ENCODE measurements around the gene NXF1.

NXF1 gene

GRCh38 chr11:62817129-62817528 is 11.9 kb upstream of the NXF1 start:
- in situ Hi-C loops (cut with HindIII; ENCODE audit: low pct_ligation_motif_present, low sequenced_read_pairs) = no loop called here
- TF ChIP-seq CTCF (IDR thresholded peaks at IDR 0.05; ENCODE audit: low read depth, low read length, missing control alignments) = no peak
- DNase-seq = no peak
- H3K27ac ChIP-seq = no peak overlapping the region
- no peak overlapping the region for H3K4me3 ChIP-seq (ENCODE audit: low read depth, low read length)
- H3K36me3 ChIP-seq (replicated peaks) = peaks cover 39% of the 10 kb centered on the region
- no peaks in the 10 kb centered on the region for H3K27me3 ChIP-seq (replicated peaks)

GRCh38 chr11:62816557-62816956 is 11.3 kb upstream of the NXF1 start:
- TF ChIP-seq CTCF (IDR thresholded peaks at IDR 0.05; ENCODE audit: low read depth, low read length, missing control alignments) = no peak
- no peaks in the 10 kb centered on the region for H3K27me3 ChIP-seq (replicated peaks)
- no peak overlapping the region for H3K27ac ChIP-seq
- DNase-seq = no peak
- no peak overlapping the region for H3K4me3 ChIP-seq (ENCODE audit: low read depth, low read length)
- in situ Hi-C loops (cut with HindIII; ENCODE audit: low pct_ligation_motif_present, low sequenced_read_pairs) = no loop called here
- H3K36me3 ChIP-seq (replicated peaks) = peaks cover 33% of the 10 kb centered on the region

GRCh38 chr11:62811659-62812058 is 6.4 kb upstream of the NXF1 start:
- Histone ChIP-seq H3K27ac (no peak overlapping the region), H3K36me3 (replicated peaks) (peaks cover 13% of the 10 kb centered on the region), H3K4me3 (ENCODE audit: low read depth, low read length) (no peak overlapping the region), H3K27me3 (replicated peaks) (no peaks in the 10 kb centered on the region)
- TF ChIP-seq CTCF (IDR thresholded peaks at IDR 0.05; ENCODE audit: low read depth, low read length, missing control alignments) = no peak
- in situ Hi-C loops (cut with HindIII; ENCODE audit: low pct_ligation_motif_present, low sequenced_read_pairs) = no loop called here
- no peak for DNase-seq

GRCh38 chr11:62810748-62811147 is 5.5 kb upstream of the NXF1 start:
- no peaks in the 10 kb centered on the region for H3K27me3 ChIP-seq (replicated peaks)
- H3K36me3 ChIP-seq (replicated peaks) = peaks cover 12% of the 10 kb centered on the region
- no peak for DNase-seq
- H3K27ac ChIP-seq = no peak overlapping the region
- in situ Hi-C loops (cut with HindIII; ENCODE audit: low pct_ligation_motif_present, low sequenced_read_pairs) = no loop called here
- H3K4me3 ChIP-seq (ENCODE audit: low read depth, low read length) = no peak overlapping the region
- TF ChIP-seq CTCF (IDR thresholded peaks at IDR 0.05; ENCODE audit: low read depth, low read length, missing control alignments) = no peak

- H3K4me3 ChIP-seq (ENCODE audit: low read depth, low read length) = no peak overlapping the region
- no peaks in the 10 kb centered on the region for H3K27me3 ChIP-seq (replicated peaks)
- H3K36me3 ChIP-seq (replicated peaks) = peaks cover 16% of the 10 kb centered on the region
- no peak for DNase-seq
- no peak for TF ChIP-seq CTCF (IDR thresholded peaks at IDR 0.05; ENCODE audit: low read depth, low read length, missing control alignments)
- in situ Hi-C loops (cut with HindIII; ENCODE audit: low pct_ligation_motif_present, low sequenced_read_pairs) = no loop called here
- H3K27ac ChIP-seq = peak overlapping the region; percentile 18
Measured at GRCh38 chr11:62806611-62807121, 1.4 kb upstream of the NXF1 start.

- peak overlapping the region; percentile 75 for H3K4me3 ChIP-seq (ENCODE audit: low read depth, low read length)
- H3K36me3 ChIP-seq (replicated peaks) = peaks cover 23% of the 10 kb centered on the region
- no peak for DNase-seq
- TF ChIP-seq CTCF (IDR thresholded peaks at IDR 0.05; ENCODE audit: low read depth, low read length, missing control alignments) = no peak
- H3K27me3 ChIP-seq (replicated peaks) = no peaks in the 10 kb centered on the region
- in situ Hi-C loops (cut with HindIII; ENCODE audit: low pct_ligation_motif_present, low sequenced_read_pairs) = no loop called here
- peak overlapping the region; percentile 18 for H3K27ac ChIP-seq
Measured at GRCh38 chr11:62805961-62806441, 761 bp upstream of the NXF1 start.
